Measurements from ENCODE around the gene EEF2K. TPM values are rescaled to one million over a fixed set of nuclear protein-coding genes. Genes with fewer than 3 reads are reported as not detected.
"Not testable (repeated sequence)": the region's sequence is repeated elsewhere in the genome, so short reads cannot be mapped to it uniquely, and the experiment has no call there.

The EEF2K gene
- total and polyA plus RNA-seq, 3 experiments from 2014 or later: 1.9 to 28.3 (median 27.2) TPM

GRCh38 chr16:22171953-22172352 lies 34.1 kb upstream of the EEF2K start:
- ChIA-PET CTCF (no interaction called here), POLR2A (no interaction called here)
- peaks cover 0 to 4% (median 0%) of the 10 kb centered on the region in 3 donors for H3K36me3 Mint-ChIP-seq

GRCh38 chr16:22172642-22173041 lies 33.4 kb upstream of the EEF2K start:
- H3K36me3 ChIP-seq (ENCODE audit: insufficient read depth, low read length); H3K4me1 ChIP-seq (ENCODE audit: insufficient read depth, low read length); H3K27me3 Mint-ChIP-seq; H3K27ac Mint-ChIP-seq; H3K4me3 ChIP-seq (ENCODE audit: low read length); H3K4me3 Mint-ChIP-seq; DNase-seq; H3K4me1 Mint-ChIP-seq; POLR2A ChIA-PET; H3K9me3 Mint-ChIP-seq; H3K36me3 Mint-ChIP-seq; H3K27ac ChIP-seq (ENCODE audit: low read depth, low read length); H3K27me3 ChIP-seq (ENCODE audit: insufficient read depth, low read length, poor library complexity, severe bottlenecking); H3K9me3 ChIP-seq (ENCODE audit: low read length); CTCF ChIA-PET: not testable (repeated sequence)

More at GRCh38 chr16:22171953-22172352, 34.1 kb upstream of the EEF2K start:
- Histone ChIP-seq H3K27ac (ENCODE audit: low read depth, low read length) (no peak overlapping the region), H3K4me1 (ENCODE audit: insufficient read depth, low read length) (no peaks in the 10 kb centered on the region), H3K27me3 (ENCODE audit: insufficient read depth, low read length, poor library complexity, severe bottlenecking) (no peaks in the 10 kb centered on the region), H3K9me3 (ENCODE audit: low read length) (no peaks in the 10 kb centered on the region), H3K4me3 (ENCODE audit: low read length) (no peak overlapping the region), H3K36me3 (ENCODE audit: insufficient read depth, low read length) (no peaks in the 10 kb centered on the region)
- Mint-ChIP-seq H3K4me1 (no peaks in the 10 kb centered on the region), H3K4me3 (no peak overlapping the region), H3K27me3 (peaks cover 0 to 2% of the 10 kb centered on the region in 2 donors), H3K9me3 (no peaks in the 10 kb centered on the region), H3K27ac (no peak overlapping the region)
- no peak for DNase-seq

GRCh38 chr16:22174642-22175041 lies 31.4 kb upstream of the EEF2K start:
- no peak for DNase-seq
- CTCF ChIA-PET: interaction anchor here (2.9 kb wide), 1 partner anchor 14 kb away, joined by 8 read pairs; no protein-coding TSS in a partner anchor
- Histone ChIP-seq H3K4me3 (ENCODE audit: low read length) (no peak overlapping the region), H3K4me1 (ENCODE audit: insufficient read depth, low read length) (no peaks in the 10 kb centered on the region), H3K9me3 (ENCODE audit: low read length) (no peaks in the 10 kb centered on the region), H3K36me3 (ENCODE audit: insufficient read depth, low read length) (no peaks in the 10 kb centered on the region), H3K27ac (ENCODE audit: low read depth, low read length) (no peak overlapping the region), H3K27me3 (ENCODE audit: insufficient read depth, low read length, poor library complexity, severe bottlenecking) (no peaks in the 10 kb centered on the region)
- Mint-ChIP-seq H3K4me1 (no peaks in the 10 kb centered on the region), H3K36me3 (peaks cover 0 to 4% (median 0%) of the 10 kb centered on the region in 3 donors), H3K27ac (no peak overlapping the region), H3K9me3 (no peaks in the 10 kb centered on the region), H3K27me3 (peaks cover 0 to 1% of the 10 kb centered on the region in 2 donors), H3K4me3 (no peak overlapping the region)
- POLR2A ChIA-PET: interaction anchor here (0.7 kb wide), 2 partner anchors 33 to 167 kb away, joined by 3 to 6 read pairs; partner anchors contain the start of gene MOSMO

- no peak overlapping the region for H3K4me3 Mint-ChIP-seq
- peak overlapping the region in 1 of 8 donors; percentile 56 for H3K27ac Mint-ChIP-seq
- H3K9me3 ChIP-seq (ENCODE audit: low read length): no peaks in the 10 kb centered on the region
- H3K27me3 Mint-ChIP-seq: peaks cover 0 to 1% of the 10 kb centered on the region in 2 donors
- CTCF ChIA-PET: no interaction called here
- no peaks in the 10 kb centered on the region for H3K4me1 ChIP-seq (ENCODE audit: insufficient read depth, low read length)
- H3K9me3 Mint-ChIP-seq: no peaks in the 10 kb centered on the region
- POLR2A ChIA-PET: no interaction called here
- no peaks in the 10 kb centered on the region for H3K36me3 ChIP-seq (ENCODE audit: insufficient read depth, low read length)
- no peak for DNase-seq
- H3K27me3 ChIP-seq (ENCODE audit: insufficient read depth, low read length, poor library complexity, severe bottlenecking): no peaks in the 10 kb centered on the region
- no peak overlapping the region for H3K4me3 ChIP-seq (ENCODE audit: low read length)
- H3K27ac ChIP-seq (ENCODE audit: low read depth, low read length): no peak overlapping the region
- no peaks in the 10 kb centered on the region for H3K36me3 Mint-ChIP-seq
- no peaks in the 10 kb centered on the region for H3K4me1 Mint-ChIP-seq
These were observed 27.8 kb upstream of the EEF2K start for GRCh38 chr16:22177968-22178930.

- Mint-ChIP-seq H3K36me3 (no peaks in the 10 kb centered on the region), H3K4me3 (no peak overlapping the region), H3K27ac (no peak overlapping the region), H3K4me1 (no peaks in the 10 kb centered on the region), H3K9me3 (no peaks in the 10 kb centered on the region), H3K27me3 (peaks cover 0 to 1% of the 10 kb centered on the region in 2 donors)
- Histone ChIP-seq H3K27ac (ENCODE audit: low read depth, low read length) (no peak overlapping the region), H3K4me3 (ENCODE audit: low read length) (no peak overlapping the region), H3K36me3 (ENCODE audit: insufficient read depth, low read length) (no peaks in the 10 kb centered on the region), H3K9me3 (ENCODE audit: low read length) (no peaks in the 10 kb centered on the region), H3K27me3 (ENCODE audit: insufficient read depth, low read length, poor library complexity, severe bottlenecking) (no peaks in the 10 kb centered on the region), H3K4me1 (ENCODE audit: insufficient read depth, low read length) (no peaks in the 10 kb centered on the region)
- POLR2A ChIA-PET: no interaction called here
- CTCF ChIA-PET: interaction anchor here (1.3 kb wide), 1 partner anchor 115 kb away, joined by 3 read pairs; no protein-coding TSS in a partner anchor
- no peak for DNase-seq
These were observed 24.7 kb upstream of the EEF2K start for GRCh38 chr16:22181426-22181825.

- Mint-ChIP-seq H3K9me3 (no peaks in the 10 kb centered on the region), H3K4me3 (no peak overlapping the region), H3K4me1 (peaks cover 0 to 1% (median 0%) of the 10 kb centered on the region in 3 donors), H3K27ac (peak overlapping the region in 1 of 8 donors; percentile 92), H3K36me3 (no peaks in the 10 kb centered on the region), H3K27me3 (peaks cover 0 to 1% of the 10 kb centered on the region in 2 donors)
- Histone ChIP-seq H3K9me3 (ENCODE audit: low read length) (no peaks in the 10 kb centered on the region), H3K4me3 (ENCODE audit: low read length) (no peak overlapping the region), H3K4me1 (ENCODE audit: insufficient read depth, low read length) (no peaks in the 10 kb centered on the region), H3K36me3 (ENCODE audit: insufficient read depth, low read length) (no peaks in the 10 kb centered on the region), H3K27me3 (ENCODE audit: insufficient read depth, low read length, poor library complexity, severe bottlenecking) (no peaks in the 10 kb centered on the region), H3K27ac (ENCODE audit: low read depth, low read length) (no peak overlapping the region)
- DNase-seq: no peak
- CTCF ChIA-PET: no interaction called here
- POLR2A ChIA-PET: no interaction called here
These were observed 24.2 kb upstream of the EEF2K start for GRCh38 chr16:22181843-22182242.

GRCh38 chr16:22183335-22183734 lies 22.7 kb upstream of the EEF2K start:
- ChIA-PET CTCF (interaction anchor here (1.1 to 1.9 kb wide), 3 partner anchors 9 to 181 kb away, joined by 3 to 6 read pairs (median 4); partner anchors contain the start of gene EEF2K), POLR2A (no interaction called here)

More at GRCh38 chr16:22183335-22183734, 22.7 kb upstream of the EEF2K start:
- H3K27me3 ChIP-seq (ENCODE audit: insufficient read depth, low read length, poor library complexity, severe bottlenecking): no peaks in the 10 kb centered on the region
- Mint-ChIP-seq H3K4me1 (peaks cover 4 to 12% (median 5%) of the 10 kb centered on the region in 3 donors), H3K27me3 (no peaks in the 10 kb centered on the region), H3K4me3 (no peak overlapping the region), H3K36me3 (no peaks in the 10 kb centered on the region), H3K27ac (peak overlapping the region in 1 of 8 donors; percentile 68), H3K9me3 (no peaks in the 10 kb centered on the region)
- H3K36me3 ChIP-seq (ENCODE audit: insufficient read depth, low read length): no peaks in the 10 kb centered on the region
- H3K4me1 ChIP-seq (ENCODE audit: insufficient read depth, low read length): peaks cover 10% of the 10 kb centered on the region
- H3K4me3 ChIP-seq (ENCODE audit: low read length): no peak overlapping the region
- no peaks in the 10 kb centered on the region for H3K9me3 ChIP-seq (ENCODE audit: low read length)
- no peak overlapping the region for H3K27ac ChIP-seq (ENCODE audit: low read depth, low read length)
- no peak for DNase-seq

Data from CD8-positive, alpha-beta memory T cell (primary cell).